Measurements from ENCODE around the gene SHROOM2.
"Not testable (repeated sequence)": the region's sequence is repeated elsewhere in the genome, so short reads cannot be mapped to it uniquely, and the experiment has no call there.

The SHROOM2 gene

DNA sequence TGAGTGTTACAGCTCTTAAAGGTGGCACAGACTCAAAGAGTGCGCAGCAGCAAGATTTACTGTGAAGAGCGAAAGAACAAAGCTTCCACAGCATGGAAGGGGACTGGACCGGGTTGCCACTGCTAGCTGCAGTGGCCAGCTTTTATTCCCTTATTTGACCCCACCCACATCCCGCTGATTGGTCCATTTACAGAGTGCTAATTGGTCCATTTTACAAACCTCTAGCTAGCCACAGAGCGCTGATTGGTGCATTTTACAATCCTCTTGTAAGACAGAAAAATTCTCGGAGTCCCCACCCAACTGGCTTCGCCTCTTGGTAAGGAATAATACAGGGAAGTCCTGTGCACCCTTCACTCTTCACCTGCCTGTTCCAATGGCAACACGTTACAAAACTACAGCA lies 1.9 kb upstream of the SHROOM2 start:
- DNase-seq: no peak

DNA sequence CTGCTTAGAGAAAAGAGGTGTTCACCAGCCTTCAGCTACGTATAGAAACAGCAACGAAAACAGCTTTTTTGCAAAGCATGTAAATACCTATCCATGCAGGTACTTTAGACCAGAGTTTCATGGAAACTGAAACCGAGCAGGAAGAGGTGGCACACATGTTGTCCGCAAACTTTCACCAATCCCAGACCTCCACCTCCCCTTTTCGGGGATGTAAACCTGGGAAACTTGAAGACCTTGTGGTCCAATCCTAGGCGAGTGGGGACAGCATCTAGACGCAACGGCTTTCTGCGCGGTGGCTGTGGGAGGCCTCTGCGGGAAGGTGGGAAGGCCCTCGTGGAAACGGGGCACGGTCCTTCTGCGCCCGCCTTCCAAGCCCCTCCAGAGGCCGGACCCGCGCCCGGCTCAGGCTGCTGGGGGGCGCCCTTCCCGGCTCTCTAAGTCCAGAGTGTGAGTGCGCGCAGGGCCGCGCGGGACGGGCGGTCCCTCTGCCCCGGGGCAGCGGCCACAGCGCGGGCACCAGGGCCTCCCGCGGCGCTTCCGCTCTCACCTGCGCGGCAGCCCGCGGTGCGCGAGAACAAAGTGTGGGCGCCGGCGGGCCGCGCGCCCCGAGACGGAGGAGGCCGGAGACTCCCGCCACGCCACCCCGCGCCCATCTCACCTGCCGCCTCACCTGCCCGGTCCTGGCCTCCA lies 830 bp upstream of the SHROOM2 start:
- DNase-seq: no peak

DNA sequence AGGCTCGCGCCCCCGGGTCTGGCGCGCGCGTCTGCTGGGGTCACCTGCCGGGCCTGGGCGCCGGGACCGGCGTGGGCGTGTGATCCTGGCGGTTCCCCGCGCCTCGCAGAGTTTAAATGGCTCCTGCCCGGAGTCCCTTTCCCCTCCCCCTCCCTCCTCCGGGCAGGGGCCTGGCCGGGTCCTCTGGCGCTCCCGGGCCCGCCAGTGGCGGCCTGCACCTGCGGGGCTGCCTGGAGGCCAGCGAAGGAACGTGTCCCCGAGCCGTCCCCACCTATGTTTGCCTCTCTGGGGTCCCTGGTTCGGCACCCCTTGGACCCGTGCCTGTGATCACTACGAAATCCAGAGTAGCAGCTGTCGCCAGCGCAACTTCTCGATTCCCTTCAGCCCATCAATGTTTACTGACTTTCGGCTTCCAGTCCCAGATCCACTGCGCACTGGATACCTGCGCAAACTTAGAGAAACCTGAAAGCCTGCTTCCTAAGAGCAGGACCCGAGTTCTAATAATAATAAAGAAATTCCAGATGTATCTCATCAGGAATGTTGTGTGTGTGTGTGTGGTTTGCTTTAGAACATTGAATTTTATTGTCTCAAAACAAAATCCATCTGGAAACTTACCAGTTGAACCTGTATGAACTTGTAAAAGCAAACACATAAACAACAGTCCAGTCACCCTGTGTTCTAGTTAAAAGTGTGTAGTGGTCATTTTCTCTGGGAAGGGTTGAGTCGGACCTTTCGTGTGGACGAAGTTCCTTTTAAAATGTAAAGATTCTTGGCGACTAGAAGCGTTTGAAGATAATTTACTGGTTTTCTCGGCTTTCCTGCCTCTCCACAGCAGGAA lies 788 bp downstream of the SHROOM2 start:
- DNase-seq: no peak

DNA sequence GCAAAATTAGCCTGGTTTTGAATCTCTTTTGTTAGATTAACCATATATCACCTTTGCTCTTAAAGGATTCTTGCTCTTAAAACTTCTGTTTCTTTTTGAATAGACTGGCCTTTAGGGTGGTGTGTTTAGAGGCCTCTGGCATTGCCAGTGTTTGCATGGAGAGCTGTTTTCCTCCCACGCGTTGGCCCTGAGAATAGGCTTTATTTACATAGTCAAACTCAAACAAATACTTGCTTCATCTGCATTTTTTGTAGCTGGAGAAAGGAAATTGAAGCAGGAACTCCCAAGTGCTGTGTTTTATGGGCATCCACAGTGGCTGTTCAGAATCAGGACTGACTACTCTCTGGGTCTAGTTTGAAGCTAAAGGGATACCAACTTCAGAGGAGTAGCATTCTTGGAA lies 2.7 kb downstream of the SHROOM2 start:
- DNase-seq: no peak

DNA sequence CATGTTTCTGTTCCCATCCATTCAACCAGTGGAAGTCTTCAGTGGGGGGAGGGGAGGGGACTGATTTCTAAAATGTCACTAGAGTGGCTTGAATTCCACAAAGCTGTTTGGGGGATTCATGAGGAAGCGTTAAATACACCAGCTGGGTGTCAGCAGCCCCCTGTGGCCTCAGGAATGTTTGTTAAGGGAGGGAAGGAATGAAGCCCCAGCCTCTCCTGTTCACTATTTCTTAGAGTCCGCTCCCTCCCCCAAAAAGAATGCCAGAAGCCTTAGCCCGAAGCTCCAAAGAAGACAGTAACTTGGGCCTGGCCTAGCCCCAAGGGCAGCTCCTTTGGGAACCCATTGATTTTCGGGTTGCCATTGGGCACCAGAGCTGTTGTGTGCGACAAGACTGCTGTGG lies 3.3 kb downstream of the SHROOM2 start:
- no peak for DNase-seq

DNA sequence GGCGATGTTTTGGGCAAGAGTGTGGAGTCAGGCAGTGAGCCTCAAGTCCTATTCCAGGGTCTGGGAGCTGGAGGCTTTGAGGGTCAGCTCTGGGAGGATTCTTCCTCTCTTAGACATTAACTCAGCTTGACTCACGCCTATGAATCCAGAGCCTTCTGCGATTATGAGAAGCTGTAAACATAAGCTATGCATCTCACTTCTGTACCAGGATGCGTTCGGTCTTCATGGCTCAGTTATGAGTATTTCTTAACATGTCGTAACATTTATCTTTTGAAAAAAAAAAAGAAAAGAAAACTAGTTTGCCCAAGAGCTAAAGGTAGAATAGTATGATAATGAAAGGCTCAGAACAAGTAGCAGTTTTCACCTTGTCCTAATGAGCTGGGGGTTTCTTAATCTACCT lies 4.6 kb downstream of the SHROOM2 start:
- no peak for DNase-seq

DNA sequence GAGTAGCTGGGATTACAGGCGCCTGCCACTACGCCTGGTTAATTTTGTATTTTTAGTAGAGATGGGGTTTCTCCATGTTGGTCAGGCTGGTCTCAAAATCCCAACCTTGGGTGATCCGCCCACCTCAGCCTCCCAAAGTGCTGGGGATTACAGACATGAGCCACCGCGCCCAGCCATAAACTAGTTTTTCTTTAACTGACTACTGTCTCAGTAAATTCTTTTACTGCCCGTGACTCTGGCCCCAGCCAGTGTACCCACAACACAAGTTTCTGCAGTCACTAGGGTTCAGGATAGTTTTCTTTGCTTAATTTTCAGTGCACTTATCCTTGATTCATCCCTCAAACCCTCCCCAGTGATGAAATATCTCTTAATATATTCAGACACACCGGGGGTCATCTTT lies 8.3 kb downstream of the SHROOM2 start:
- DNase-seq: no peak

DNA sequence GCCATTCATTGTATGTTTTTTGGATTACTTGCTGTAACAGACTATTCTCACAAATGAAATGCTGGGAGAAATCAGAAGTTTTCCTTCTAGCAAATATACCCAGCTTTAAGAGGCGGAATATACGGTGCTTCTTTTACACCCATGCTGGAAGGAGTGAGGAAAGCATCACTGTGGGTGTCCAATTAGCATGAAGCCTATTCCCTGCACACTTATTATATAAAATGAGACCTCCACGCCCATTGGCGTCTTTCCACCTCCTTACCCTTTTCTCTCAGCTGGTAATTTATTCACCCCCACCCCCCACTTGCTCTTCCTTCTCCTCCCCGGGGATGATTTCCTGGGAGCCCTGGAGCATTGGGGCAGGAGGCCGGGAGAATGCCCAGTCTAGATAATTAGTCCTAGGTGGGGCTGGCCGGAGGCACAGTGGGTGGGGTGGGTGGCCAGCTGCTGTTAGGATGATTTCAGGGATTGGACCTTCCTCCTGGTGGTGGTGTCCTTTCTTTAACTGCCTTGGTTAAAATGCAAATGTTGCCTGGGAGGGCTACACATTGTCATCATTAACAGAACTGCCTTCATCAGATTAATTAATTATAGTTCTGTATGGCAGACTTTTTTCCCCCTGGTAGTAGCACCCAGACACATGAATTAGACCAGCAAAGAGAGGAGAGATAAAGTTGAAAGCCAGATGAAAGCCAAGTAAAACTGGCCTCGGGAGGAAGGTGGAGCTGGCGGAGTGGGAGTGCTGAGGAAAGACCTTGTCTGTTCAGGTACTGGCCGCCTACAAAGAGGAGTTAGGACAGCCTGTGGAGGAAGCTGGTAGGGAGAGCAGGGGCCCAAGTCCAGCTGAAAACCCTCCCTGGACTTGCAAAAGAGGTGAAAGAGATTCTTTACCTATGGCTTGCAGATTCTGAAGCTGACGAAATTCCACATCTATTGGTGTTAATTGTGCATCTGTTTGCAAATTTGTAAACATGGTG lies 11.4 kb downstream of the SHROOM2 start:
- DNase-seq: no peak

DNA sequence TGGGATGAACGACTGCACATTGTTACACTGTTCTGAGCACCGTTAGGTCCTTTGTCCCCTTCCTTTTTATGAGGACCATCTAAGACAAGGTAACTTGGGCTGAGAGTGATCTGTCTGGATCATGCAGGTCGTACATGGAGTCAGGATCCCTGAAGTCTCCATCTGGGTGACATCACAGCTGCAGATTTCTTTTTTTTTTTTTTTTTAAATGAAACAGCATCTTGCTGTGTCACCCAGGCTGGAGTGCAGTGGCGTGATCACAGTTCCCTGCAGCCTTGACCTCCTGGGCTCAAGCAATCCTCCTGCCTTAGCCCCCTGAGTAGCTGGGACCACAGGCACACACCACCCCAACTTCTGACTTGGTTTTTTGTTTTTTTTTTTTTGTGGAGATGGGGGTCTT lies 16.5 kb downstream of the SHROOM2 start:
- DNase-seq: no peak

DNA sequence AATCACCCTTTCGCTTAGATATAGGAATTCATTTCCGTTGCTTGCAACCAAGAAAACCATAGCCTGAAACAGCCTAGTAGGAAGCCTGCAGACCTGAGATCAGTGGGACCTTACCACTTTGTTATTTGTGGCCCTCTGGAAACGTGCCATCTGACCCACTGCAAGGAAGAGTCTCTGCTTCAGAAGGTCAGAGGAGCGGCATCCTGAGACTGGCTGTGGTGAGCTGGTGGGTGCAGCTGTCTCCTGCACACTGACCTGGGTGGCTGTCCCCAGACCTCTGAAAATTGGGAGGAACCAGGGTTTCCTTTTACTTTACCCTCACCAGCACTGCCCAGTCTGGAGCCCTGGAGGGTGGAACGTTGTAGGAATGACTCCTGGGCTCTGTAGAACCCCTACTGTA lies 18.2 kb downstream of the SHROOM2 start:
- no peak for DNase-seq

DNA sequence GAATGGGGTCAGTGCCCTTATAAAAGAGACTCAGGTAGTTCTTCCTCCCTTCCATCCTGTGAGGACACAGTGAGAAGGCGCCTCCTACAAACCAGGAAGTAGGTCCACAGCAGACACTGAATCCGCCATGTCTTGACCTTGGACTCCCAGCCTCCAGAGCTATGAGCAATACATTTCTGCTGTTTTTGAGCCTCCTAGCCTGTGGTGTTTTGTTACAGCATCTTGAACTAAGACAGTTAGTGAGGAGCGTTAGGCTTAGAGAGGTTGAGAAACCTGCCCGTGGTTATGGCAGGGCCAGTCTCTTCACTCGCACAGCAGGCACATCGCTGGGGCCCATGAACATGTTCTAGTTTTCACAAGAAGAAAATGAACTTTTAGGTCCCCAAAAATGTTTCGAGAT lies 19.7 kb downstream of the SHROOM2 start:
- no peak for DNase-seq

DNA sequence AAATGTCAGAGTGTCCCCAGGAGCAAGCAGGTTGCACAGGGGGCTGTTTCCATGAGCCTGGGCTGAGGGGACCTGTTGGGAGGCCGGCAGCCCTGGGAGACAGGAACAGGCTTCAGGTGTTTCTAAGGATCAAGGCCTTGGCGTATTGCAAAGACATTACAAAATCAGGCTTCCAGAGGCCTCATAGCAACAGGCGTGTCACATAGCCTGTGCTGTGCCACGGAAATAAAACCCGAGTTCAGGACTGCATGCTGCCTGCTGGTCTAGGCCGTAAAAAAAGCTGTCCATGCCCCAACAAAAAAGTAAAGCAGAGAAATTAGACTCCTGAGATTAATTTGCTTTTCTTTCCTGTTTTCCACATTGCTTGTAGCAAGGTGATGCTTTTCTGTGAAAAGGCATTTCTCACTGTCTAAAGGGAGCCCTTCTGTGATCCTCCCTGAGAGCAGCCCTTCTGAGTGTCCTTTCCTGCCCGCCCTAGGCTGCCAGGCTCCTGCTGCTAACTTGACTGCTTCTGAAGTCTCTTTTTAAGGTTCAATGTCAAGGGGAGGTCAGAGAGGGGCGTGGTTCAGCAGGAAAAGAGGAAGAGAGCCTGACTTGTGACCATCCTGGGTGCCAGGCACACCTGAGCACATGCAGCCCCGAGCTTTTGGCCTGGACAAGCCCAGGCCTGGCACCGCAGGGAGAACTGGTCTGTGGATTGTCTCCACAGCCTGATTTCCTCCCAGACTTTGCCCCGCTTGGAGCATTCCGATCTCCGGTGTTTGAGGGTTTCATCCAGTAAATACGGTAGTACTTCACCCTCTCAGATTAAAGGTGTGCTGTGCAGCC lies 21.3 kb downstream of the SHROOM2 start:
- no peak for DNase-seq

DNA sequence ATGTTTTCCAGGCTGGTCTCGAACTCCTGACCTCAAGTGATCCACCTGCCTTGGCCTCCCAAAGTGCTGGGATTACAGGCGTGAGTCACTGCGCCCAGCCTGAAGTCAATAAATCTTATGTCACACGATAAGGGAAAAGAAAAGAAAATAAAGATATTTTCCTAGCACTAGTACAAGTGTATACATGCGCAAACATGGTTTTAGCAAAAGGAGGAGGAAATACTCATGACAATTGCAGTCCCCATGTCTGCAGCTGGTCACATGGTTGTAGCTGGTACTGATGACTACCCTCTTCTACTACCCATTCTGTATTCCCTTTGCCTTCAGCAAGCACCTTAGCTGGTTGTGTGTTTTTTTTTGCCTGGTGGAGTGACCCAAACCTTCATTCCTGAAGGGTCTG lies 23.6 kb downstream of the SHROOM2 start:
- not testable (repeated sequence) for DNase-seq

DNA sequence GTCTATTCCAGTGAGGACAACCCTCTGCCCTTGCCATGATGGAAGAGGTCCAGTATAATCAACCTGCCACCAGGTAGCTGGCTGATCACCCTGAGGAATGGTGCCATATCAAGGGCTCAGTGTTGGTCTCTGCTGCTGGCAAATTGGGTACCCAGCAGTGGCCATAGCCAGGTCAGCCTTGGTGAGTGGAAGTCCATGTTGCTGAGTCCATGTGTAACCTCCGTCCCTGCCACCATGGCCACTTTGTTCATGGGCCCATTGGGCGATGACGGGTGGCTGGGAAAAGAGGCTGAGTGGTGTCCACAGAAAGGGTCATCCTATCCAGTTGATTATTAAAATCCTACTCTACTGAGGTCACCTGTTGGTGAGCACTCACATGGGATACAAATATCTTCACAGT lies 24.9 kb downstream of the SHROOM2 start:
- DNase-seq: not testable (repeated sequence)

DNA sequence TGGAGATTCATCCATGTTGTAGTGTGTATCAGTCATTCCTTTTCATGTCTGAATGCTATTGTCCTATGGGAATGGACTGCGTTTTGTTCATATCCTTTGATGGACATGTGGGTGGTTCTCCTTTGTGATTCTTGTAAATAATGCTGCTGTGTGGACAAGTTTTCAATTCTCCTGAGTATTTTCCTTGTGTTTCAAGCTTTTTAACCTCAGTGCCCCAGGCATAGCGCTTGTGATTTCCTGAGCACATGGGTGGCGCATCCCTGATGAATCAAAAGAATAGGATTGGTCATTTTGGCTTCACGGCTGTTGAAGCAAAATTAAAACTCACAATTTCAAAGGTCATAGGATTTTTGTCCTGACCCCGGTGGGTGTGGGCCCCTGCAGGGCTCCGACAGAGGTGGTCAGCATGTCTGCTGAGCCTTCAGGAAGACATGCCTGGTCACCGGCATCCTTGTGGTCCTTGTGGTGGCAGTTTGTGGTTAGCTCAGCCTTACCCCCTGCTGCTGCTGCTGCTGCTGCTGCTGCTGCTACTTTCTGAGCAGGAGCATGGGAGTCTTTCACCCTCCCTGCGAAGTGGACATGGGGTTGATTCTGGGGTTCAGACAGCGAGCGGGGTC lies 30.0 kb downstream of the SHROOM2 start:
- no peak for DNase-seq

DNA sequence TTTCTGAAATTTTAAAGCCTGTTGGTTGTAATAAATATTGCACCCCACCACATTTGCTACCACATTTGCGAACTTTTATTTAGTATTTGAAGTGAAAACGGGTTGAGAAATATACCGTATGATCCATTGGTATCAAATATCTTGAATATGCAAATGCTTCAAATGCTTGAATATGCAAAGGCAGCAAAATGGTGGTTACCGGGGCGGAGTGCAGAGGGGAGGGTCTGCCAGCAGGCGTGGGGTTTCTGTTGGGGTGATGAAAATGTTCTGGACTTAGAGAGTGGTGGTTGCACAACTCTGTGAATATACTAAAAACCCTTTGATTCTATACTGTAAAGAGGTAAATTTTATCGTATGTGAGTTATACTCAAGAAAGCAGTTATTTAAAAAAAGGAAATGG lies 35.3 kb downstream of the SHROOM2 start:
- no peak for DNase-seq

DNA sequence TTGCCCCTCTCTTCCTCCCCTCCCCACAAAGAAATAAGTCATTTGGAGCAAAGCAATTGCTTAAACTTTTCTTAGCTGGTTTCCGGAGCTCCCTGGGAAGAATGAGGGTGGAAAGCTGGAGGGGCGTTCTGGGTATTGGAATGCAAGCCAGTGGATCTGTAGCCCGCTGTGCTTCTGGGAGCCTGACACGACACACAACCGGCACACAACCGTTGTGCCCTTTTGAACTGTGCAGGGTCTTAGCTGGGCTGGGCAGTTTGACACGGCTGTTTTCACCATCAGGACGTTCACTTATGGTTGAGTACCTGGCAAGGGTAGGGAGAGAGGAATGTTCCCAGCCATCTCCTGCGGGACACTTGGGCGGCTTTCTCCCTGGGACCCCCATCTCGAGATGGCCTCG lies 38.3 kb downstream of the SHROOM2 start:
- DNase-seq: no peak

DNA sequence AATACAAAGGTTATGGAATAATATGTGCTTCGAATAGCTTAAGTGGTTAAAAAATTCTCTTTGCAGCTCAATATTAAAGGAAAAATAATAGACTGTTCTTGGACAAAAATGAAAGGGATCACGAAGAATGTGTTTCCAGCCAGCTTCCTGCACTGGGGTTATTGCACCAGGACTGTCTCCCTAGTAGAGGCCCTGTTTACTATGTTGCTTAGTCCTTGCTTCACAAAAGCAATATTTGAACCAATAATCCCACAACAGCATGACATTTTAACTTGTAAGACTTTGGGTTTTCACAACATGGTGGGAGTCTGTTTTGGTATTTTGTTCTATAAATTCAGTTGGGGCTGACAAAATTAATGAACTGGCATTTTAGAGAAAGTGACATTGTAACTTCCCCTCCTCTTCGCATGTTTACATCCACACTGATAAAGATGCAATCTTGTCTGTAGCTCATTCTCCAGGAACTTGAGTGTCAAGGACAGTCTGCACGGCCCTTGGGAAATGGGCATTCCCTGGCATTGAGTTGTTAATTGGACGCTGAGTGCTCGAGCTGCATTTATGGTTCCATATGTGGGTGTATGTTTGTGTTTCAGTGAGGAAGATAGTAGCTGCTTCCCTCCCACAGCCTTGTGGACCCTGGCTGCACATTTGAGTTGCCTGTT lies 39.0 kb downstream of the SHROOM2 start:
- no peak for DNase-seq

DNA sequence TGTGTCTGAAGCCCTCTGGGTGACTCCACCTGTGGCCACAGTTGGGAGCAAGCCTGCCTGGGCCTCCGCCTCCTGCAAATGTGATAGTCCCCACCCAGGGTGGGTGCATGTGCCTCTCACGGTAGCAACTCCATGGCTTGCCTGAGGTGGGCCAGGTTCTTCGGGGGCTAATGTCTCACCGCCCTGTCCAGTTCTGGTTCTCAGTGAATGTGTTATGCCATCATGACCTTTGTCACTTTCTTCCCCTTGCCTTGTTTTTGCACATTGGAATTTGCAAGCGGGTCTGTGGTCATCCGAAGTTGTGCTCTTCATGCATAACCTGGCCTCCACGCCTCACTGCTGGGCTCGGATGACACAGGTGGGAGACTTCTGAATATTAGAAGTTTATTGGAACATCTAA lies 39.7 kb downstream of the SHROOM2 start:
- no peak for DNase-seq

DNA sequence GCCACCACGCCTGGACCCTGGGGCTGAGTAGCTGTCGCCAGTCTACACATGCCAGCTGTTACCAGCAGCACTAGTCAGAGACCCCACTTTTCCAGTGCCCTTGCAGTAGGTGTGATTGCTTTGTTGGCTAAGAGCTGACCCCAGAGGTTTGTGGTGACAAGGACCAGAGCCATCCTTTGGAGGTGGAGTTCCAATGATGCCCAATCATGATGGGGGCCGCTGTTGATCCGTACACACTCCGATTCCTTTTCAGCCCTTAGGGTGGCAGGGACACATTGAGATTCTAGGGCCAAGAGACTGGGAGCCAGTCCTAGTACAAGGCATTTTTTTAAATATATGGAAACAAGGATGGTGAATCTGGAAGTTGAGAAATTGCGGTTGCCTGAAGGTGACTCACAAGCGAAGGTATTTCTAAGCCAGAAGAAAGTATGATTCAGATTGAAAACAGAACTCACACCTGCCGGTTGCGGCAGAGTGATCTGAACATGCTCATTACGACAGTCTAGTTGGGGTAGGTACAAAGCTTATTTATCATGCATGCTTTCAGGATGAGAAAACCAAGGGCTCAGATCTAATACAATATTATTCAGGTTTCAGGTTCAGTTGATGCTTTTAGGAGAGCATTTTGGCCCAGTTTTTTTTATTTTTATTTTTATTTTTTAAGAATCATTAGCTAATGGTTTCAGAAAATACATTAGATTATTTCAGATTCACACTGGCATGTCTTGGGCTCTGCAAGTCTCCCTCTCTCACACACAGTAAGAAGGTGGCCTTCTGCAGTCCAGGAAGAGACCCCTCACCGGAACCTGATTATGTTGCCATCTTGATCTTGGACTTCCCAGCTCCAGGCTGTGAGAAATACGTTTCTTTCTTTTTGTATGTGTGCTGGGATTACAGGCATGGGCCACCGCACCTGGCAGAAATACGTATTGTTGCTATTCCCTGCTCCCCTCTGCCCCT lies 43.4 kb downstream of the SHROOM2 start:
- DNase-seq: no peak

Measured in activated CD4-positive, alpha-beta T cell treated with anti-CD3 and anti-CD28 coated beads for 1 hour (primary cell).